Esophagus squamous epithelium (tissue), 5 donors: ENCODE measurements around the gene PHC1. TPM values are rescaled to one million over a fixed set of nuclear protein-coding genes. Genes with fewer than 3 reads are reported as not detected.

Source experiments
- DNase-seq: peaks from one replicate; lab custom pipeline; 2025; lab: John Stamatoyannopoulos, UW
- H3K27ac ChIP-seq, 4 donors: fragments of 200-600 bp; sonication (generic); one replicate each; pipeline ENCODE4 v1.5.1; 2016 to 2019; ENCODE audit warnings: mild to moderate bottlenecking in 1 of 4
- H3K27me3 ChIP-seq, 4 donors: fragments of 200-600 bp; sonication (generic); 1 replicate in 3 of 4; 2 replicates in 1 of 4; pipeline versions ENCODE4 v1.5.1 to v1.6.0; 2017 to 2021; ENCODE audit warnings: antibody characterized with exemption in 1 of 4
- H3K36me3 ChIP-seq, 3 donors: fragments of 200-600 bp; sonication (generic); one replicate each; pipeline ENCODE4 v1.5.1; 2016 to 2019
- H3K4me1 ChIP-seq, 3 donors: fragments of 200-600 bp; sonication (generic); one replicate each; pipeline ENCODE4 v1.5.1; 2017 to 2019
- H3K4me3 ChIP-seq, 4 donors: fragments of 200-600 bp; sonication (generic); 1 replicate in 3 of 4; 2 replicates in 1 of 4; pipeline ENCODE4 v1.5.1; 2016 to 2019; ENCODE audit warnings: mild to moderate bottlenecking in 2 of 4, moderate library complexity in 1 of 4
- H3K9me3 ChIP-seq, 3 donors: fragments of 200-600 bp; sonication (generic); one replicate each; pipeline ENCODE4 v1.5.1; 2016 to 2019
- POLR2A ChIP-seq, 4 donors: fragments of 450-650 bp; IDR thresholded peaks; one replicate each; pipeline ENCODE4 v1.6.1; 2017; ENCODE audit warnings: antibody characterized with exemption in 4 of 4, mild to moderate bottlenecking in 4 of 4, moderate library complexity in 3 of 4
- WGBS, 2 donors: methylation state at CpG; one replicate each; pipeline ENCODE4 v1.1.5; 2018; 5-methylcytosine and 5-hydroxymethylcytosine counted together
- intact Hi-C: fragments of 100-400 bp; cut with DNase I; formaldehyde crosslinking; loops from one replicate; pipeline ENCODE4 v1.15.0; 2022
- total RNA-seq, 4 donors: library from RNA; depleted of rRNA; stranded (reverse); fragments of >200 nt; gene quantifications; one replicate each; pipeline ENCODE4 v1.1.0, GENCODE V29; 2016
- TF ChIP-seq, protein P1 (sequence below), 6 experiments: fragments of 450-650 bp in 4 of 6; fragments of 200-600 bp in 2 of 6; sonication (generic) in 2 of 6; IDR thresholded peaks; one replicate each; pipeline ENCODE4 v1.5.1; 2016 to 2019; ENCODE audit warnings: antibody characterized with exemption in 6 of 6, mild to moderate bottlenecking in 4 of 6, moderate library complexity in 4 of 6
- donor health status: DM: yes; HTN: yes; CAD: no.

PHC1 gene
- total RNA-seq, 4 donors from 2014 or later, result 10.1 to 21.7 (median 18.6) TPM

DNA sequence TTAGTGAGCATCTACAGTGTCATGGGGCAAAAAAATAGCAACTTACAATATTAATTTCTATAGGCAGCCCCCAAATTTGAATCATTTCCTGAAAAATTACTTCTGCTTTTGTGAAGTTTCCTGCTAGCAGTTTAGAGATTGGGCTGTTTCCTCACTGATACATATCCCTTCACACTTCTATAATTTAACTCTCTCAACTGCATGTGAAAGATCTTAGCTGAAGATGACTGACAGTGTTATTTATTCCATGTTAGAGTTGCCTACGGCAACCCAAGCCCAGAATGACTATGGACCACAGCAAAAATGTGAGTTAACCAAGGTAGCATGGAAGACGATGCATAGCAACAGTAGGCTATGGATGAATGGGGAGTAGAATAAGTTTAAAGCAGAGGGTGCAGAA lies 75.1 kb downstream of the PHC1 start, which contains the start of gene KLRG1:
TSS of gene KLRG1 (plus strand) at position 134 of the 400 bp plus-strand sequence. CDS start at position 224, 90 bp downstream.
- H3K27ac ChIP-seq, result peak within 1 kb of the TSS in 1 of 4 donors; percentile 22
- H3K4me1 ChIP-seq, result peaks cover 0 to 19% (median 12%) of the 10 kb centered on the region in 3 donors
- no peaks in the 10 kb centered on the region for H3K36me3 ChIP-seq
- no peaks in the 10 kb centered on the region for H3K9me3 ChIP-seq
- intact Hi-C loops, result no loop called here
- no peak for DNase-seq
- TF ChIP-seq, protein P1, sequence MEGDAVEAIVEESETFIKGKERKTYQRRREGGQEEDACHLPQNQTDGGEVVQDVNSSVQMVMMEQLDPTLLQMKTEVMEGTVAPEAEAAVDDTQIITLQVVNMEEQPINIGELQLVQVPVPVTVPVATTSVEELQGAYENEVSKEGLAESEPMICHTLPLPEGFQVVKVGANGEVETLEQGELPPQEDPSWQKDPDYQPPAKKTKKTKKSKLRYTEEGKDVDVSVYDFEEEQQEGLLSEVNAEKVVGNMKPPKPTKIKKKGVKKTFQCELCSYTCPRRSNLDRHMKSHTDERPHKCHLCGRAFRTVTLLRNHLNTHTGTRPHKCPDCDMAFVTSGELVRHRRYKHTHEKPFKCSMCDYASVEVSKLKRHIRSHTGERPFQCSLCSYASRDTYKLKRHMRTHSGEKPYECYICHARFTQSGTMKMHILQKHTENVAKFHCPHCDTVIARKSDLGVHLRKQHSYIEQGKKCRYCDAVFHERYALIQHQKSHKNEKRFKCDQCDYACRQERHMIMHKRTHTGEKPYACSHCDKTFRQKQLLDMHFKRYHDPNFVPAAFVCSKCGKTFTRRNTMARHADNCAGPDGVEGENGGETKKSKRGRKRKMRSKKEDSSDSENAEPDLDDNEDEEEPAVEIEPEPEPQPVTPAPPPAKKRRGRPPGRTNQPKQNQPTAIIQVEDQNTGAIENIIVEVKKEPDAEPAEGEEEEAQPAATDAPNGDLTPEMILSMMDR (IDR thresholded peaks at IDR 0.05), result no peak
- TF ChIP-seq POLR2A (IDR thresholded peaks at IDR 0.05), result no peak
- H3K27me3 ChIP-seq, result no peaks in the 10 kb centered on the region
- WGBS, 2 donors, result 58% methylated on average over 2 of the region's 2 CpGs
- H3K4me3 ChIP-seq, result no peak within 1 kb of the TSS

Other genes starting within 250 kb of the PHC1 start
- gene RIMKLB, start 216.5 kb upstream of the PHC1 start, total RNA-seq, result 10 to 100 TPM in 3 of 4 donors, 1 to 10 TPM in 1; 8.0 to 37.8 (median 15.0) TPM
- 1,000 to 10,000 TPM in 1 of 4 donors, 100 to 1,000 TPM in 3; 419 to 1,497 (median 509) TPM for gene A2ML1, start 91.9 kb upstream of the PHC1 start, total RNA-seq
- 100 to 1,000 TPM in 2 of 4 donors, 10 to 100 TPM in 2; 60.1 to 120 (median 108) TPM for gene M6PR, start 35.1 kb downstream of the PHC1 start, total RNA-seq
- 1 to 10 TPM in 1 of 4 donors, under 1 TPM in 3; 0.48 to 2.7 (median 0.75) TPM for gene KLRG1, start 75.0 kb downstream of the PHC1 start, total RNA-seq
- 100 to 1,000 TPM in 2 of 4 donors, 10 to 100 TPM in 2; 14.7 to 467 (median 92.4) TPM for gene A2M, start 201.4 kb downstream of the PHC1 start, total RNA-seq